WTC11 (cell line): ENCODE measurements around the gene APOBEC3B. TPM values are rescaled to one million over a fixed set of nuclear protein-coding genes. Genes with fewer than 3 reads are reported as not detected.
"Not testable (repeated sequence)": the region's sequence is repeated elsewhere in the genome, so short reads cannot be mapped to it uniquely, and the experiment has no call there.

Experiments used
- ATAC-seq: fragments of 200-7000 bp; cut with Tn5 transposase; 2 replicates; pipeline ENCODE4 v1.10.0; 2021; ENCODE audit warnings: mild to moderate bottlenecking, moderate library complexity
- CTCF ChIA-PET: fragments of 300-600 bp; sonication (Branson Sonifier 250); formaldehyde crosslinking; loops from one replicate; lab custom pipeline; 2021; ENCODE audit warnings: antibody characterized with exemption; lab: Charles Lee
- POLR2A ChIA-PET: fragments of 350-600 bp; sonication (Branson Sonifier 250); formaldehyde crosslinking; loops from one replicate; lab custom pipeline; 2021; ENCODE audit warnings: antibody characterized with exemption; lab: Charles Lee
- DNase-seq: peaks from one replicate; pipeline ENCODE4 v3.0.0; 2021; ENCODE audit warnings: low spot score
- H3K27ac Mint-ChIP-seq: 2 replicates; pipeline ENCODE4 v1.8.0; 2021; ENCODE audit warnings: mixed read lengths
- H3K27me3 Mint-ChIP-seq: 2 replicates; pipeline ENCODE4 v1.8.0; 2021; ENCODE audit warnings: low read depth, mild to moderate bottlenecking, moderate library complexity, mixed read lengths
- H3K36me3 Mint-ChIP-seq: 2 replicates; pipeline ENCODE4 v1.8.0; 2021; ENCODE audit warnings: mixed read lengths
- H3K4me1 Mint-ChIP-seq: 2 replicates; pipeline ENCODE4 v1.8.0; 2022; ENCODE audit warnings: mixed read lengths
- H3K4me3 Mint-ChIP-seq: 2 replicates; pipeline ENCODE4 v1.8.0; 2021; ENCODE audit warnings: mild to moderate bottlenecking, moderate library complexity, mixed read lengths
- H3K9me3 Mint-ChIP-seq: 2 replicates; pipeline ENCODE4 v1.8.0; 2021; ENCODE audit warnings: mixed read lengths
- CREM ChIP-seq: sonication (generic); formaldehyde crosslinking; IDR thresholded peaks from 2 replicates; pipeline ENCODE4 v1.8.1; 2022; ENCODE audit warnings: mild to moderate bottlenecking, missing genetic modification reagents, moderate library complexity
- GABPB1 ChIP-seq: sonication (generic); formaldehyde crosslinking; IDR thresholded peaks from 2 replicates; pipeline ENCODE4 v1.8.1; 2023; ENCODE audit warnings: mild to moderate bottlenecking, missing genetic modification reagents
- NFATC4 ChIP-seq: fragments of 250-450 bp; sonication (Bioruptor Pico); IDR thresholded peaks from 2 replicates; pipeline ENCODE4 v1.9.0; 2021; ENCODE audit warnings: mild to moderate bottlenecking
- OVOL2 ChIP-seq: fragments of 250-450 bp; sonication (Bioruptor Pico); IDR thresholded peaks from 2 replicates; pipeline ENCODE4 v1.9.0; 2021; ENCODE audit warnings: mild to moderate bottlenecking, borderline replicate concordance
- PRDM15 ChIP-seq: sonication (generic); formaldehyde crosslinking; IDR thresholded peaks from 2 replicates; pipeline ENCODE4 v1.8.0; 2022; ENCODE audit warnings: missing genetic modification reagents
- TEAD4 ChIP-seq: sonication (generic); formaldehyde crosslinking; IDR thresholded peaks from 2 replicates; pipeline ENCODE4 v1.8.0; 2022; ENCODE audit warnings: mild to moderate bottlenecking, missing genetic modification reagents
- TP53 ChIP-seq: sonication (generic); formaldehyde crosslinking; IDR thresholded peaks from 2 replicates; pipeline ENCODE4 v1.8.1; 2023; ENCODE audit warnings: mild to moderate bottlenecking, missing genetic modification reagents
- USF2 ChIP-seq: sonication (generic); formaldehyde crosslinking; IDR thresholded peaks from 2 replicates; pipeline ENCODE4 v1.8.1; 2023; ENCODE audit warnings: mild to moderate bottlenecking, missing genetic modification reagents, moderate library complexity
- ZMAT4 ChIP-seq: fragments of 250-450 bp; sonication (Bioruptor Pico); IDR thresholded peaks from 2 replicates; pipeline ENCODE4 v1.9.0; 2021; ENCODE audit warnings: mild to moderate bottlenecking
- ZNF263 ChIP-seq: sonication (generic); formaldehyde crosslinking; IDR thresholded peaks from 2 replicates; pipeline ENCODE4 v1.8.1; 2022; ENCODE audit warnings: low read depth, mild to moderate bottlenecking, moderate library complexity, missing genetic modification reagents
- ZNF396 ChIP-seq: fragments of 250-450 bp; sonication (Bioruptor Pico); IDR thresholded peaks from 2 replicates; pipeline ENCODE4 v1.8.0; 2021; ENCODE audit warnings: mild to moderate bottlenecking, moderate library complexity, borderline replicate concordance
- ZNF423 ChIP-seq: fragments of 250-450 bp; sonication (Bioruptor Pico); IDR thresholded peaks from 2 replicates; pipeline ENCODE4 v2.1.2; 2022; ENCODE audit warnings: mild to moderate bottlenecking, moderate library complexity
- ZNF512 ChIP-seq: sonication (generic); formaldehyde crosslinking; IDR thresholded peaks from 2 replicates; pipeline ENCODE4 v1.8.1; 2022; ENCODE audit warnings: missing genetic modification reagents, borderline replicate concordance
- total RNA-seq: library from RNA; stranded (reverse); gene quantifications from 3 replicates; pipeline ENCODE4 v1.2.3, GENCODE V29; 2021

The APOBEC3B gene
- total RNA-seq, 1 experiment from 2014 or later: 4.0 TPM

GRCh38 chr22:39039306-39040126 is 57.4 kb downstream of the APOBEC3B start:
- Mint-ChIP-seq H3K9me3 (no peaks in the 10 kb centered on the region), H3K27me3 (no peaks in the 10 kb centered on the region; the same call in 1 of the 2 replicates), H3K4me3 (peak overlapping the region; percentile 78), H3K36me3 (no peaks in the 10 kb centered on the region), H3K4me1 (peaks cover 59% of the 10 kb centered on the region), H3K27ac (peak overlapping the region; percentile 97)
- ChIA-PET CTCF (interaction anchor here (1.0 to 1.8 kb wide), 2 partner anchors 12 to 173 kb away, joined by 3 read pairs; no protein-coding TSS in a partner anchor), POLR2A (no interaction called here)
- DNase-seq (no peak), ATAC-seq (no peak)
- TF ChIP-seq USF2 (CRISPR knock-in tag) (0 out of 2 replicates have a peak, but pooled peaks have one; percentile 24), ZNF512 (no peak)

- ChIA-PET CTCF (interaction anchor here (0.6 to 1.8 kb wide), 4 partner anchors 12 to 239 kb away, joined by 3 read pairs; no protein-coding TSS in a partner anchor), POLR2A (interaction anchor here (0.7 kb wide), 1 partner anchor 75 kb away, joined by 3 read pairs; no protein-coding TSS in a partner anchor)
- H3K4me3 Mint-ChIP-seq: peak overlapping the region; percentile 78
- not testable (repeated sequence) for H3K27me3 Mint-ChIP-seq, H3K36me3 Mint-ChIP-seq
- peaks cover 63% of the 10 kb centered on the region for H3K4me1 Mint-ChIP-seq
- peak overlapping the region; percentile 97 for H3K27ac Mint-ChIP-seq
- peak; percentile 46 for TF ChIP-seq ZNF423
- TF ChIP-seq, all 79 proteins: peak for 1; not testable (repeated sequence) for 78
- not testable (repeated sequence) for H3K9me3 Mint-ChIP-seq, DNase-seq
- peak; percentile 3 for ATAC-seq
These were observed 58.0 kb downstream of the APOBEC3B start for GRCh38 chr22:39040155-39040537.

GRCh38 chr22:39040538-39041296 is 58.6 kb downstream of the APOBEC3B start, which contains the start of gene APOBEC3F:
Gene APOBEC3F, plus strand, starts transcription at chr22:39040864. Its CDS starts 97 bp downstream, at chr22:39040961.
- DNase-seq (peak; percentile 61), ATAC-seq (peak; percentile 82)
- H3K9me3 Mint-ChIP-seq, H3K36me3 Mint-ChIP-seq, H3K27me3 Mint-ChIP-seq: not testable (repeated sequence)
- CTCF ChIA-PET: interaction anchor here (0.6 to 1.8 kb wide), 4 partner anchors 13 to 239 kb away, joined by 3 read pairs; no protein-coding TSS in a partner anchor
- peak; percentile 92 for TF ChIP-seq PRDM15 (CRISPR knock-in tag)
- TF ChIP-seq ZNF263 (CRISPR knock-in tag): peak; percentile 98
- H3K4me3 Mint-ChIP-seq: peak within 1 kb of the TSS; percentile 78
- H3K4me1 Mint-ChIP-seq: peaks cover 69% of the 10 kb centered on the region
- POLR2A ChIA-PET: interaction anchor here (0.7 kb wide), 1 partner anchor 74 kb away, joined by 3 read pairs; no protein-coding TSS in a partner anchor
- H3K27ac Mint-ChIP-seq: peak within 1 kb of the TSS; percentile 97

- peak overlapping the region; percentile 74 for H3K4me3 Mint-ChIP-seq
- H3K36me3 Mint-ChIP-seq: no peaks in the 10 kb centered on the region
- H3K4me1 Mint-ChIP-seq: peaks cover 72% of the 10 kb centered on the region
- CTCF ChIA-PET: no interaction called here
- no peak for DNase-seq
- H3K27me3 Mint-ChIP-seq: no peaks in the 10 kb centered on the region; the same call in 1 of the 2 replicates
- POLR2A ChIA-PET: no interaction called here
- peak overlapping the region; percentile 96; the same call in 1 of the 2 replicates for H3K27ac Mint-ChIP-seq
- no peaks in the 10 kb centered on the region for H3K9me3 Mint-ChIP-seq
- ATAC-seq: no peak
- TF ChIP-seq OVOL2 (no peak), NFATC4 (CRISPR knock-in tag) (no peak), CREM (CRISPR knock-in tag) (no peak), ZNF396 (CRISPR knock-in tag) (no peak), ZMAT4 (CRISPR knock-in tag) (no peak), GABPB1 (CRISPR knock-in tag) (no peak), TEAD4 (CRISPR knock-in tag) (no peak), PRDM15 (CRISPR knock-in tag) (no peak), TP53 (CRISPR knock-in tag) (no peak)
These were observed 59.8 kb downstream of the APOBEC3B start for GRCh38 chr22:39041908-39042307.
